DOHH2 (cell line): Measurements from ENCODE around the gene ZBTB18.

ENCODE experiments used
- CTCF ChIP-seq: fragments of 200-600 bp; sonication (generic); IDR thresholded peaks from one replicate; pipeline ENCODE4 v1.5.1; 2014; ENCODE audit warnings: antibody characterized with exemption, mild to moderate bottlenecking, low read depth, low read length; ENCODE audit not compliant: poor library complexity, severe bottlenecking
- EZH2phosphoT487 ChIP-seq: fragments of 200-600 bp; sonication (generic); IDR thresholded peaks from 2 replicates; pipeline ENCODE4 v1.6.1; 2017; ENCODE audit warnings: borderline replicate concordance, mild to moderate bottlenecking, antibody characterized with exemption, low read length, moderate library complexity, mixed read lengths

- TF ChIP-seq CTCF (no peak), EZH2phosphoT487 (no peak)
These were observed 8.8 kb upstream of the ZBTB18 start for GRCh38 chr1:244042293-244042692.
